CD4-positive, alpha-beta T cell (primary cell): ENCODE results near the gene COL6A2. TPM values are rescaled to one million over a fixed set of nuclear protein-coding genes. Genes with fewer than 3 reads are reported as not detected.

Experiments
- ATAC-seq: fragments of 200-7000 bp; cut with Tn5 transposase; one replicate; pipeline ENCODE4 v1.10.0; 2022; ENCODE audit warnings: mild to moderate bottlenecking; ENCODE audit not compliant: poor library complexity
- CTCF ChIA-PET: fragments of 350-600 bp; sonication (Branson Sonifier 250); formaldehyde crosslinking; loops from one replicate; lab custom pipeline; 2021; ENCODE audit warnings: antibody characterized with exemption, inconsistent platforms; lab: Charles Lee
- POLR2A ChIA-PET: fragments of 350-600 bp; sonication (Branson Sonifier 250); formaldehyde crosslinking; loops from one replicate; lab custom pipeline; 2021; ENCODE audit warnings: antibody characterized with exemption, inconsistent platforms; lab: Charles Lee
- DNase-seq, 14 experiments: peaks; one replicate each; pipeline ENCODE4 v3.0.0-alpha.2; 2013 to 2020; ENCODE audit warnings: mixed read lengths in 2 of 14
- H3K27ac ChIP-seq, 2 donors: one replicate each; pipeline versions ENCODE4 v1.5.1 to v1.7.0; 2013; ENCODE audit warnings: low read length in 2 of 2, low read depth in 1 of 2, mild to moderate bottlenecking in 1 of 2
- H3K27me3 ChIP-seq, 2 experiments: 1 replicate in 1 of 2; 2 replicates in 1 of 2; pipeline versions ENCODE4 v1.6.1 to v1.7.0; 2013; ENCODE audit warnings: low read length in 2 of 2, control low read depth in 1 of 2, mild to moderate bottlenecking in 1 of 2, moderate library complexity in 1 of 2; ENCODE audit not compliant: insufficient read depth in 2 of 2, control insufficient read depth in 1 of 2
- H3K36me3 ChIP-seq: one replicate; pipeline ENCODE4 v1.6.1; 2013; ENCODE audit warnings: low read length, control low read depth; ENCODE audit not compliant: insufficient read depth
- H3K4me1 ChIP-seq: one replicate; pipeline ENCODE4 v1.6.1; 2013; ENCODE audit warnings: low read length, control low read depth; ENCODE audit not compliant: insufficient read depth
- H3K4me3 ChIP-seq: one replicate; pipeline ENCODE4 v1.5.1; 2013; ENCODE audit warnings: mild to moderate bottlenecking, low read length, moderate library complexity
- H3K9me3 ChIP-seq, 2 experiments: 1 replicate in 1 of 2; 2 replicates in 1 of 2; pipeline versions ENCODE4 v1.6.1 to v1.7.0; 2013; ENCODE audit warnings: low read length in 2 of 2, mild to moderate bottlenecking in 2 of 2, control low read depth in 1 of 2, moderate library complexity in 1 of 2; ENCODE audit not compliant: control insufficient read depth in 1 of 2, insufficient read depth in 1 of 2
- H3K27ac Mint-ChIP-seq: one replicate; pipeline ENCODE4 v1.8.0; 2020; ENCODE audit warnings: mixed read lengths
- H3K27me3 Mint-ChIP-seq: one replicate; pipeline ENCODE4 v1.8.0; 2021; ENCODE audit warnings: mixed read lengths
- H3K36me3 Mint-ChIP-seq: one replicate; pipeline ENCODE4 v1.8.0; 2021; ENCODE audit warnings: low read depth, mixed read lengths
- H3K4me1 Mint-ChIP-seq: one replicate; pipeline ENCODE4 v1.8.0; 2021; ENCODE audit warnings: low read depth, mixed read lengths
- H3K4me3 Mint-ChIP-seq: one replicate; pipeline ENCODE4 v1.8.0; 2020; ENCODE audit warnings: mild to moderate bottlenecking, mixed read lengths
- H3K9me3 Mint-ChIP-seq: one replicate; pipeline ENCODE4 v1.8.0; 2020; ENCODE audit warnings: mixed read lengths
- intact Hi-C, 2 experiments: fragments of 100-400 bp; cut with DNase I in 1 of 2; cut with micrococcal nuclease in 1 of 2; formaldehyde crosslinking; loops; one replicate each; pipeline versions ENCODE4 v1.15.1 to v1.9.0; 2023 to 2025; cut with DNase I, micrococcal nuclease
- total RNA-seq, 174 experiments: library from RNA in 2 of 174; stranded (reverse) in 2 of 174; gene quantifications; one replicate each; pipeline ENCODE4 v1.2.3 and lab custom pipeline; 2021 to 2026
- TF ChIP-seq, protein P1 (sequence below): fragments of 200-600 bp; IDR thresholded peaks from one replicate; pipeline ENCODE4 v1.8.0; 2022; ENCODE audit warnings: antibody characterized with exemption, mild to moderate bottlenecking

Gene COL6A2
- total RNA-seq, 2 experiments from 2014 or later = 24.1 to 26.4 TPM

DNA sequence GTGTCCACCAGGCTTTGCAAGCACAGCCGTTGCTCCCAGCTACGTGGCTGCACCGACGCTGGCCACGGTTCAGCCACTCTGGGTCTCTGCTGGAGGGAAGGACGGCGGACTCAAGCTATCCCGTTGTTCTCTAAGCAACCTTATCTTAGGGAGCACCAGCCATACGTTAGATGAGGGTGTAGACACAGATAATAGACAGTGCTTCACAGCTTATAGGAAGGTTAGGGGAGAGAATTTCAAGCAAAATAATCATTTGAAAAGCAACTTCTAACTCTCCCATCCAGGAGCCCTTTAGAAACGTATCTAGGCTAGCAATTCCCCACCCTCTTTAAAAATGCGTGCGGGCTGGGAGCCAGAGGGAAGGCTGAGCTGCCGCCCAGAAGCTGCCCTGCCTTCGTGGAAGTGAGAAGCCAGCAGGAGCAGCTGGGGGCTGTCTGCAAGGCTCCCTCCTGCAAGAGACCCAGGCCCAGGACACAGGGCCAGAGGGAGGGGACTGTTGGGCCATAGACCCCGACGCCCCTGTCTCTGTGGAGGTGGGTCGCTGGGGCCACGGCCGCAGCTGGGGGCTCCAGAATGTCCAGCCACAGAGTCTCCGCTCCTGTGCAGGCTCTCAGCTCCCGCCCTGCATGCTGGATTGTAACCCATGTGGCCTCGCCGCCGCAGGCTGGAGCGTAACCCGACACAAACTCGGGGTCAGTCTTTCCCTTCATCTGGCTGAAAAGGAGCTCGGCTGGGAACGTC, 31.2 kb upstream of the COL6A2 start:
- H3K9me3 ChIP-seq = peaks cover 0 to 21% of the 10 kb centered on the region in 2 experiments
- H3K4me1 ChIP-seq = peaks cover 3% of the 10 kb centered on the region
- Mint-ChIP-seq H3K9me3 (no peaks in the 10 kb centered on the region), H3K27ac (no peak overlapping the region), H3K36me3 (no peaks in the 10 kb centered on the region), H3K4me3 (no peak overlapping the region), H3K27me3 (peaks cover 36% of the 10 kb centered on the region), H3K4me1 (peaks cover 11% of the 10 kb centered on the region)
- CTCF ChIA-PET = no interaction called here
- H3K27ac ChIP-seq = no peak overlapping the region
- no peaks in the 10 kb centered on the region for H3K36me3 ChIP-seq
- no peak for DNase-seq
- no peak overlapping the region for H3K4me3 ChIP-seq
- intact Hi-C loops = no loop called here
- TF ChIP-seq, protein P1, sequence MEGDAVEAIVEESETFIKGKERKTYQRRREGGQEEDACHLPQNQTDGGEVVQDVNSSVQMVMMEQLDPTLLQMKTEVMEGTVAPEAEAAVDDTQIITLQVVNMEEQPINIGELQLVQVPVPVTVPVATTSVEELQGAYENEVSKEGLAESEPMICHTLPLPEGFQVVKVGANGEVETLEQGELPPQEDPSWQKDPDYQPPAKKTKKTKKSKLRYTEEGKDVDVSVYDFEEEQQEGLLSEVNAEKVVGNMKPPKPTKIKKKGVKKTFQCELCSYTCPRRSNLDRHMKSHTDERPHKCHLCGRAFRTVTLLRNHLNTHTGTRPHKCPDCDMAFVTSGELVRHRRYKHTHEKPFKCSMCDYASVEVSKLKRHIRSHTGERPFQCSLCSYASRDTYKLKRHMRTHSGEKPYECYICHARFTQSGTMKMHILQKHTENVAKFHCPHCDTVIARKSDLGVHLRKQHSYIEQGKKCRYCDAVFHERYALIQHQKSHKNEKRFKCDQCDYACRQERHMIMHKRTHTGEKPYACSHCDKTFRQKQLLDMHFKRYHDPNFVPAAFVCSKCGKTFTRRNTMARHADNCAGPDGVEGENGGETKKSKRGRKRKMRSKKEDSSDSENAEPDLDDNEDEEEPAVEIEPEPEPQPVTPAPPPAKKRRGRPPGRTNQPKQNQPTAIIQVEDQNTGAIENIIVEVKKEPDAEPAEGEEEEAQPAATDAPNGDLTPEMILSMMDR = no peak
- H3K27me3 ChIP-seq = peaks cover 18 to 30% of the 10 kb centered on the region in 2 experiments
- no peak for ATAC-seq
- POLR2A ChIA-PET = no interaction called here

DNA sequence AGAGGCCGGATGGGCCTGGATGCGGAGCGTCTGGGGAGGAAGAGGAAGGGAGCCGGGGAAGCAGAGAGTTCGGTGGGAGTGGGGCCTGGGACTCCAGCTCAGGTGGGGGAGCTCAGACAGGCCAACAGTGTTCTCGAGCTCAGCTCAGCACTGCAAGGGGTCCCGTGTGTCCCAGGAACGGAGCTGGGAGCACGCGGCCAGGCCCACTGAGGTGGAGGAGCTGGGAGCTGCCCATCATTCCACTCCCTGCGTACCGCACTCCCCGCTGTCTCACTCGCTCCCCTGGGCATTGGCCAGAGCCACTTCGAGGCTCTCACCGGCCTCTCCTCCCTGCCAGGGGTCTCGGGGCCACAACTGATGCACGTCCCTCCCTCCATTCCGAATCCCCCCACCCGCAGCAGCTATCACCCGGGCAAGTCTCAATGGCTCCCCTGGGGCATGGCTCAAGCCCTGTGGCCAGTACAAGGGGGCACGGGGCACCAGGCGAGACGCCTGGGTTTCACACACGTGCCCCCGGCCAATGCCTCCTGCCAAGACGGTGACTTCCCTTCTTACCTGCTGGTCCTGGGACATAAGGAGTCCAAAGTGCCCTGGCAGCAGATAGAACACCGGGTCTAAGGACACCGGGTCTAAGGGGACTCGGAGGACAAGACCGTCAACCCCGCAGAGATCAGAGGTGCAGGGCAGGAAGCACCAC, 30.3 kb upstream of the COL6A2 start:
- ChIA-PET POLR2A (no interaction called here), CTCF (no interaction called here)
- Histone ChIP-seq H3K36me3 (no peaks in the 10 kb centered on the region), H3K9me3 (peaks cover 0 to 18% of the 10 kb centered on the region in 2 experiments), H3K27me3 (peaks cover 10 to 24% of the 10 kb centered on the region in 2 experiments), H3K4me3 (no peak overlapping the region), H3K27ac (no peak overlapping the region), H3K4me1 (peaks cover 3% of the 10 kb centered on the region)
- no peak overlapping the region for H3K4me3 Mint-ChIP-seq
- intact Hi-C loops = no loop called here
- no peak for DNase-seq
- H3K27ac Mint-ChIP-seq = no peak overlapping the region
- TF ChIP-seq, protein P1 = no peak
- peaks cover 11% of the 10 kb centered on the region for H3K4me1 Mint-ChIP-seq
- H3K27me3 Mint-ChIP-seq = peaks cover 27% of the 10 kb centered on the region
- ATAC-seq = no peak
- no peaks in the 10 kb centered on the region for H3K36me3 Mint-ChIP-seq
- no peaks in the 10 kb centered on the region for H3K9me3 Mint-ChIP-seq

DNA sequence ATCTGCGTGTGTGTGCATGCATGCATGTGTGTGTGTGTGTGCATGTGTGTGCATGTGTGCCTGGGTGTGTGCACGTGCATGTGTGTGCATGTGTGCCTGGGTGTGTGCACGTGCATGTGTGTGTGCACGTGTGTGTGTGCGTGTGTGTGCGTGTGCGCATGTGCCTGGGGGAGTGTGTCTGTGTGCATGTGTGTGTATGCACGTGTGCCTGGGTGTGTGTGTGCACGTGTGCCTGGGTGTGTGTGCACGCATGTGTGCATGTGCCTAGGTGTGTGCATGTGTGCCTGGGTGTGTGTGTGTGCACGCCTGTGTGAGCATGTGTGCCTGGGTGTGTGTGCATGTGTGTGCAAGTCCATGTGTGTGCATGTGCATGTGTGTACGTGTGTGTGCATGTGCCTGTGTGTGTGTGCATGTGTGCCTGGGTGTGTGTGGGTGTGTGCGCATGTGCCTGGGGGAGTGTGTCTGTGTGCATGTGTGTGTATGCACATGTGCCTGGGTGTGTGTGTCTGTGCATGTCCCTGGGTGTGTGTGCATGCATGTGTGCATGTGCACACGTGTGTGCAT, 29.3 kb upstream of the COL6A2 start:
- intact Hi-C loops = no loop called here
- Histone ChIP-seq H3K9me3 (peaks cover 0 to 10% of the 10 kb centered on the region in 2 experiments), H3K4me1 (peaks cover 3% of the 10 kb centered on the region), H3K4me3 (no peak overlapping the region), H3K36me3 (no peaks in the 10 kb centered on the region), H3K27me3 (peaks cover 1 to 16% of the 10 kb centered on the region in 2 experiments), H3K27ac (no peak overlapping the region)
- TF ChIP-seq, protein P1 = no peak
- POLR2A ChIA-PET = no interaction called here
- H3K27me3 Mint-ChIP-seq = peaks cover 19% of the 10 kb centered on the region
- no peak overlapping the region for H3K4me3 Mint-ChIP-seq
- CTCF ChIA-PET = no interaction called here
- H3K9me3 Mint-ChIP-seq = no peaks in the 10 kb centered on the region
- ATAC-seq (no peak), DNase-seq (no peak)
- H3K4me1 Mint-ChIP-seq = peaks cover 11% of the 10 kb centered on the region
- no peak overlapping the region for H3K27ac Mint-ChIP-seq
- no peaks in the 10 kb centered on the region for H3K36me3 Mint-ChIP-seq
